Keratinocyte (primary cell): ENCODE measurements around the gene C12orf42. TPM values are rescaled to one million over a fixed set of nuclear protein-coding genes. Genes with fewer than 3 reads are reported as not detected.

Experiments used
- DNase-seq: peaks from one replicate; pipeline ENCODE4 v3.0.0-alpha.2; 2011; ENCODE audit warnings: low read depth, missing footprints, low spot score
- FAIRE-seq: peaks from 2 replicates; lab custom pipeline; 2011; peaks lifted over from hg19 to GRCh38; lab: Jason Lieb, UNC
- H2AFZ ChIP-seq: 2 replicates; pipeline ENCODE4 v1.6.0; 2012; ENCODE audit warnings: low read length, control low read depth, inconsistent platforms; ENCODE audit not compliant: control insufficient read depth
- H3K27ac ChIP-seq: 2 replicates; pipeline ENCODE4 v1.5.1; 2011; ENCODE audit warnings: low read length; ENCODE audit not compliant: control insufficient read depth, insufficient read depth
- H3K27me3 ChIP-seq: 3 replicates; pipeline ENCODE4 v1.6.0; 2011; ENCODE audit warnings: low read length; ENCODE audit not compliant: control insufficient read depth, insufficient read depth; ENCODE audit errors: extremely low read depth
- H3K36me3 ChIP-seq, 2 experiments: 2 replicates in 1 of 2; 3 replicates in 1 of 2; pipeline ENCODE4 v1.5.1; 2011; ENCODE audit warnings: low read length in 2 of 2, mild to moderate bottlenecking in 1 of 2; ENCODE audit not compliant: control insufficient read depth in 2 of 2, insufficient read depth in 2 of 2; ENCODE audit errors: extremely low read depth in 1 of 2
- H3K4me1 ChIP-seq: 3 replicates; pipeline ENCODE4 v1.5.1; 2011; ENCODE audit warnings: low read length; ENCODE audit not compliant: control insufficient read depth, insufficient read depth; ENCODE audit errors: extremely low read depth
- H3K4me2 ChIP-seq: 3 replicates; pipeline ENCODE4 v1.6.0; 2011; ENCODE audit warnings: low read depth, low read length; ENCODE audit not compliant: control insufficient read depth, insufficient read depth; ENCODE audit errors: extremely low read depth
- H3K4me3 ChIP-seq, 3 experiments: fragments of 200-600 bp in 1 of 3; sonication (generic) in 1 of 3; 2 replicates in 2 of 3; 3 replicates in 1 of 3; pipeline ENCODE4 v1.5.1; 2011 to 2016; ENCODE audit warnings: low read length in 3 of 3, mild to moderate bottlenecking in 3 of 3, control low read depth in 2 of 3, inconsistent platforms in 1 of 3, low read depth in 1 of 3, mixed read lengths in 1 of 3, mixed run types in 1 of 3, moderate library complexity in 1 of 3; ENCODE audit not compliant: control insufficient read depth in 2 of 3, insufficient read depth in 2 of 3; ENCODE audit errors: extremely low read depth in 1 of 3
- H3K79me2 ChIP-seq: 2 replicates; pipeline ENCODE4 v1.6.0; 2012; ENCODE audit warnings: low read length; ENCODE audit not compliant: control insufficient read depth, insufficient read depth
- H3K9ac ChIP-seq: 3 replicates; pipeline ENCODE4 v1.6.0; 2011; ENCODE audit warnings: low read length; ENCODE audit not compliant: control insufficient read depth, insufficient read depth; ENCODE audit errors: extremely low read depth
- H3K9me1 ChIP-seq: 3 replicates; pipeline ENCODE4 v1.6.0; 2011; ENCODE audit warnings: low read length; ENCODE audit not compliant: control insufficient read depth, insufficient read depth; ENCODE audit errors: extremely low read depth
- H3K9me3 ChIP-seq: 2 replicates; pipeline ENCODE4 v1.5.1; 2012; ENCODE audit warnings: low read depth, low read length; ENCODE audit not compliant: control insufficient read depth
- H4K20me1 ChIP-seq: 3 replicates; pipeline ENCODE4 v1.6.0; 2011; ENCODE audit warnings: low read length; ENCODE audit not compliant: control insufficient read depth, insufficient read depth; ENCODE audit errors: extremely low read depth
- EZH2 ChIP-seq: IDR thresholded peaks from one replicate; pipeline ENCODE4 v1.6.1; 2012; ENCODE audit warnings: inconsistent platforms, mild to moderate bottlenecking, low read length, moderate library complexity
- dilution Hi-C: fragments of 300-500 bp; cut with MboI; formaldehyde crosslinking; loops from one replicate; pipeline ENCODE4 v1.7.0; 2020; ENCODE audit warnings: low sequenced_read_pairs; ENCODE audit not compliant: extremely low pct_ligation_motif_present
- polyA plus RNA-seq, 5 experiments: library from polyadenylated mRNA; depleted of rRNA in 3 of 5; stranded (reverse) in 3 of 5; stranded (forward) in 1 of 5; unstranded in 1 of 5; fragments of >200 nt; gene quantifications; 1 replicate in 1 of 5; 2 replicates in 3 of 5; 3 replicates in 1 of 5; pipeline versions ENCODE4 v1.2.1 to v1.2.3, GENCODE V29; 2011 to 2012; ENCODE audit warnings: missing spikeins in 2 of 5, low read depth in 1 of 5, low replicate concordance in 1 of 5
- TF ChIP-seq, protein P1 (sequence below), 3 experiments: IDR thresholded peaks in 1 of 3; conservative IDR thresholded peaks in 1 of 3; optimal IDR thresholded peaks in 1 of 3; 2 replicates in 2 of 3; 3 replicates in 1 of 3; pipeline versions ENCODE3 to v1.5.1; 2011; ENCODE audit warnings: low read length in 3 of 3, mild to moderate bottlenecking in 3 of 3, moderate library complexity in 2 of 3, control low read depth in 1 of 3, inconsistent platforms in 1 of 3; ENCODE audit not compliant: insufficient read depth in 2 of 3; ENCODE audit errors: extremely low read depth in 1 of 3

The C12orf42 gene
- polyA plus RNA-seq, 1 donor (not counting 4 experiments of a cell fraction or from before 2014, with no cell fraction given) = 0.08 TPM

DNA sequence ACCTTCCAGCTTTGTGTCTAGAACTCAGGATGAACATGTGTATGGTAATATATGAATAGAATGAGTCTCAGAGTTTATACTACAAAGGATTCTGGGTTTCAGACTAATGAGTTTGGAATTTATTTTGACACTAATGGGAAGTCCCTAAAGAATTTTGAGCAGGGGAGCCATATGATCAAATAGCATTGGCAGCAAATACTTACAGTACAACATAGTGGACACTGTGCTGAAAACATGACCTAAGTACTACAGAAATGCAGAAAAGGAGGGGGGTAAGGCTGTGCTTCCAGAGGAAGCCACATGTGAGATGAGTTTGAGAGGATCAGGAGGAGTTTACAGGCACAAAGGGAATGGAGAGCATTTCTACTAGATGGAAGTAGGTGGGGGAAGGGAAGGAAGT is 225.8 kb downstream of the C12orf42 start:
- DNase-seq = no peak
- Histone ChIP-seq H3K27me3 (no peaks in the 10 kb centered on the region), H3K4me1 (no peaks in the 10 kb centered on the region), H2AFZ (no peak overlapping the region), H3K4me2 (no peak overlapping the region), H3K4me3 (no peak overlapping the region), H3K9me1 (no peaks in the 10 kb centered on the region), H3K27ac (no peak overlapping the region), H4K20me1 (no peaks in the 10 kb centered on the region), H3K36me3 (no peaks in the 10 kb centered on the region), H3K79me2 (no peaks in the 10 kb centered on the region), H3K9me3 (no peaks in the 10 kb centered on the region), H3K9ac (no peak overlapping the region)
- dilution Hi-C loops = no loop called here
- FAIRE-seq = no peak
- no peak for TF ChIP-seq EZH2
- TF ChIP-seq, protein P1, sequence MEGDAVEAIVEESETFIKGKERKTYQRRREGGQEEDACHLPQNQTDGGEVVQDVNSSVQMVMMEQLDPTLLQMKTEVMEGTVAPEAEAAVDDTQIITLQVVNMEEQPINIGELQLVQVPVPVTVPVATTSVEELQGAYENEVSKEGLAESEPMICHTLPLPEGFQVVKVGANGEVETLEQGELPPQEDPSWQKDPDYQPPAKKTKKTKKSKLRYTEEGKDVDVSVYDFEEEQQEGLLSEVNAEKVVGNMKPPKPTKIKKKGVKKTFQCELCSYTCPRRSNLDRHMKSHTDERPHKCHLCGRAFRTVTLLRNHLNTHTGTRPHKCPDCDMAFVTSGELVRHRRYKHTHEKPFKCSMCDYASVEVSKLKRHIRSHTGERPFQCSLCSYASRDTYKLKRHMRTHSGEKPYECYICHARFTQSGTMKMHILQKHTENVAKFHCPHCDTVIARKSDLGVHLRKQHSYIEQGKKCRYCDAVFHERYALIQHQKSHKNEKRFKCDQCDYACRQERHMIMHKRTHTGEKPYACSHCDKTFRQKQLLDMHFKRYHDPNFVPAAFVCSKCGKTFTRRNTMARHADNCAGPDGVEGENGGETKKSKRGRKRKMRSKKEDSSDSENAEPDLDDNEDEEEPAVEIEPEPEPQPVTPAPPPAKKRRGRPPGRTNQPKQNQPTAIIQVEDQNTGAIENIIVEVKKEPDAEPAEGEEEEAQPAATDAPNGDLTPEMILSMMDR (optimal IDR thresholded peaks at IDR 0.05 in 1 of 3, IDR thresholded peaks at IDR 0.05 in 1 of 3, conservative IDR thresholded peaks at IDR 0.05 in 1 of 3; ENCODE audit: extremely low read depth in 1 of 3, insufficient read depth in 2 of 3, low read length in 3 of 3) = no peak

DNA sequence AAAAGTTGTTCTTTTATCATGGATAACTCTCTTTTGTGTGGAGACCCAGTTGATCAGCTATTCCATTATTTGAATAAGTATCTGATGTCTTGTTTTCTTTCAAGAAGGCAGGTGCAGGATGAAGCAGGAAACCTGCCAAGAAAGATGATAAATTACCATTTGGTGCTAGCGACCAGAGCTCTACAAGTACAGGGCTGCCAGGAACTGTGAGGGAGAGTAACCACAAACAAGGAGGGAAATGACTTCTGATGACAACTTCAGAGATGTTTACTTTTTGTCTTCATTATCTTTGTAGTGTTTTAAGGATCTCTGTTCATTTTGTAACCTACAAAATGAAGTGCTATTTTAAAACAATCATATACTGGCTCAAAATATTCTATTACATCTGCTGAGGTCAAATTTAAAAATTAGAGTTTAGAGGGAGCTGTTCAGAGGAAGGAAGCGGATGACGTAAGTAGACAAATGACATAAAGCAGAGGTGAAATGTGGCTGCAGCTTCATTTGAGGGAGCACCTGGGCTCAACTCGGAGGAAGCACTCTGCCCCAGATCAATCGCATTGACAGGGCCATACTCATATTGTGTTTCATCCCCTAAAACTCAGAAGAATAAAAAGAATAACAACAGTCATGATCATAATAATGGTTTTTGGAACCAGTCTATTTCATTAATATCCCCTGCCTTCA is 226.8 kb downstream of the C12orf42 start:
- dilution Hi-C loops = no loop called here
- no peaks in the 10 kb centered on the region for H4K20me1 ChIP-seq
- no peak for FAIRE-seq
- H3K4me2 ChIP-seq = no peak overlapping the region
- no peak overlapping the region for H3K27ac ChIP-seq
- H3K9me1 ChIP-seq = no peaks in the 10 kb centered on the region
- H3K4me1 ChIP-seq = no peaks in the 10 kb centered on the region
- TF ChIP-seq, protein P1 (optimal IDR thresholded peaks at IDR 0.05 in 1 of 3, IDR thresholded peaks at IDR 0.05 in 1 of 3, conservative IDR thresholded peaks at IDR 0.05 in 1 of 3; ENCODE audit: extremely low read depth in 1 of 3, insufficient read depth in 2 of 3, low read length in 3 of 3) = no peak
- no peak for TF ChIP-seq EZH2
- no peaks in the 10 kb centered on the region for H3K36me3 ChIP-seq
- H3K4me3 ChIP-seq = no peak overlapping the region
- no peak overlapping the region for H2AFZ ChIP-seq
- DNase-seq = no peak
- H3K9me3 ChIP-seq = no peaks in the 10 kb centered on the region
- H3K9ac ChIP-seq = no peak overlapping the region
- H3K79me2 ChIP-seq = no peaks in the 10 kb centered on the region
- no peaks in the 10 kb centered on the region for H3K27me3 ChIP-seq
